K562 (cell line): ENCODE results near the gene KLHDC7B. TPM values are rescaled to one million over a fixed set of nuclear protein-coding genes. Genes with fewer than 3 reads are reported as not detected.
A peak's percentile ranks its signal among the peaks of the same experiment; 100 is the strongest.
"Not testable (repeated sequence)": the region's sequence is repeated elsewhere in the genome, so short reads cannot be mapped to it uniquely, and the experiment has no call there.

ENCODE experiments used
- ATAC-seq: fragments of 200-7000 bp; cut with Tn5 transposase; 3 replicates; pipeline ENCODE4 v1.9.1; 2020; ENCODE audit warnings: moderate library complexity
- BruUV-seq: library from RNA; stranded (reverse); fragments of 400-500 nt; replicated peaks from 2 replicates; lab custom pipeline; 2021; lab: Mats Ljungman, UMichigan
- CTCF ChIA-PET: fragments of 300-600 bp; formaldehyde crosslinking; extraction: SDS; loops from one replicate; lab custom pipeline; 2021; ENCODE audit warnings: low intra/inter-chr PET ratio; lab: Yijun Ruan, JAX
- POLR2A ChIA-PET: fragments of 300-600, 350-650 bp; sonication (Branson Sonifier 250); formaldehyde crosslinking; extraction: SDS; loops from one replicate; lab custom pipeline; 2021; ENCODE audit warnings: antibody characterized with exemption, inconsistent platforms; lab: Yijun Ruan, JAX
- DNase-seq, 4 experiments: peaks; one replicate each; pipeline versions ENCODE4 v3.0.0 to v3.0.0-alpha.2; 2011 to 2018; ENCODE audit warnings: low spot score in 3 of 4, mixed read lengths in 3 of 4; ENCODE audit errors: extremely low read depth in 1 of 4
- FAIRE-seq: peaks from 2 replicates; lab custom pipeline; 2011; peaks lifted over from hg19 to GRCh38; lab: Jason Lieb, UNC
- H2AFZ ChIP-seq: 2 replicates; pipeline ENCODE4 v1.6.0; 2011; ENCODE audit warnings: low read depth, low read length, control low read depth, inconsistent platforms
- H3K27ac ChIP-seq: fragments of 200-600 bp; 3 replicates; pipeline ENCODE4 v1.8.0; 2011; ENCODE audit warnings: low read depth, mild to moderate bottlenecking, control low read depth, inconsistent platforms, low read length, moderate library complexity, mixed read lengths; ENCODE audit errors: extremely low read depth
- H3K27me3 ChIP-seq, 2 experiments: fragments of 300-600 bp in 1 of 2; 2 replicates in 1 of 2; 3 replicates in 1 of 2; pipeline versions ENCODE4 v1.6.0 to v1.8.0; 2011; ENCODE audit warnings: inconsistent platforms in 2 of 2, low read length in 2 of 2, mild to moderate bottlenecking in 1 of 2, mixed read lengths in 1 of 2, moderate library complexity in 1 of 2; ENCODE audit not compliant: control insufficient read depth in 2 of 2, insufficient read depth in 2 of 2
- H3K36me3 ChIP-seq: fragments of 300-600 bp; 3 replicates; pipeline ENCODE4 v1.8.0; 2011; ENCODE audit warnings: mild to moderate bottlenecking, low read length, inconsistent platforms; ENCODE audit not compliant: control insufficient read depth, insufficient read depth
- H3K4me1 ChIP-seq, 2 experiments: fragments of 200-600 bp in 1 of 2; replicated peaks in 1 of 2; 2 replicates in 1 of 2; 3 replicates in 1 of 2; pipeline versions ENCODE4 v1.5.1 to v1.8.0; 2011; ENCODE audit warnings: inconsistent platforms in 2 of 2, low read length in 2 of 2, mild to moderate bottlenecking in 1 of 2, mixed read lengths in 1 of 2, moderate library complexity in 1 of 2; ENCODE audit not compliant: control insufficient read depth in 2 of 2, insufficient read depth in 2 of 2
- H3K4me2 ChIP-seq: 2 replicates; pipeline ENCODE4 v1.6.1; 2011; ENCODE audit warnings: low read length, control low read depth, inconsistent platforms, mixed read lengths; ENCODE audit not compliant: insufficient read depth
- H3K4me3 ChIP-seq: fragments of 200-600 bp; sonication (generic), shearing (Covaris generic); 2 replicates; pipeline ENCODE4 v1.5.1; 2016; ENCODE audit warnings: control low read depth, inconsistent platforms
- H3K79me2 ChIP-seq: fragments of 200-600 bp; 3 replicates; pipeline ENCODE4 v1.8.0; 2011; ENCODE audit warnings: low read length, inconsistent platforms; ENCODE audit not compliant: control insufficient read depth, insufficient read depth
- H3K9ac ChIP-seq, 2 experiments: 2 replicates each; pipeline versions ENCODE4 v1.6.0 to v1.6.1; 2011; ENCODE audit warnings: low read depth in 2 of 2, low read length in 2 of 2, control low read depth in 1 of 2, inconsistent platforms in 1 of 2, mild to moderate bottlenecking in 1 of 2, mixed read lengths in 1 of 2; ENCODE audit not compliant: insufficient read depth in 1 of 2
- H3K9me1 ChIP-seq: one replicate; pipeline ENCODE4 v1.6.0; 2011; ENCODE audit warnings: inconsistent platforms, mild to moderate bottlenecking, low read length, moderate library complexity; ENCODE audit not compliant: control insufficient read depth, insufficient read depth
- H3K9me3 ChIP-seq: replicated peaks from 2 replicates; pipeline ENCODE4 v1.5.1; 2011; ENCODE audit warnings: low read depth, low read length, inconsistent platforms; ENCODE audit not compliant: control insufficient read depth, insufficient read depth
- H4K20me1 ChIP-seq: replicated peaks from 2 replicates; pipeline ENCODE4 v1.6.1; 2011; ENCODE audit warnings: low read length, inconsistent platforms, mixed read lengths; ENCODE audit not compliant: control insufficient read depth, insufficient read depth
- RBFOX2 ChIP-seq: fragments of 200-400 bp; formaldehyde crosslinking; IDR thresholded peaks from 2 replicates; pipeline ENCODE4 v1.6.1; 2017; ENCODE audit warnings: low read depth, mild to moderate bottlenecking, low read length, moderate library complexity
- ZBTB33 ChIP-seq: sonication (generic); formaldehyde crosslinking; IDR thresholded peaks from 2 replicates; pipeline ENCODE4 v1.8.1; 2023; ENCODE audit warnings: mild to moderate bottlenecking, missing genetic modification reagents
- ZNF121 ChIP-seq: sonication (generic); formaldehyde crosslinking; conservative IDR thresholded peaks from 2 replicates; pipeline ENCODE4 v1.8.0; 2022; ENCODE audit warnings: missing genetic modification reagents
- WGBS: fragments of 100-300 bp; shearing (Covaris generic); methylation state at CpG from one replicate; pipeline ENCODE4 v1.1.6; 2016; ENCODE audit warnings: low coverage, mixed read lengths; ENCODE audit not compliant: insufficient coverage; ENCODE audit errors: missing lambda C conversion rate; 5-methylcytosine and 5-hydroxymethylcytosine counted together
- in situ Hi-C: fragments of 300-500 bp; cut with MboI; formaldehyde crosslinking; loops from 4 replicates; pipeline ENCODE4 v1.15.0; 2018; ENCODE audit warnings: inconsistent platforms, mixed read lengths
- intact Hi-C: fragments of 100-400 bp; cut with micrococcal nuclease; formaldehyde crosslinking; loops from 2 replicates; pipeline ENCODE4 v1.14.2; 2022
- polyA plus RNA-seq, 8 experiments: library from polyadenylated mRNA; depleted of rRNA in 4 of 8; stranded (reverse) in 5 of 8; unstranded in 3 of 8; fragments of >200 nt; fragmentation: Nextera tagmentation in 2 of 8; fragmentation: Illumina TruSeq in 1 of 8; extraction: Ambion mirVana in 2 of 8; extraction: Trizol in 1 of 8; gene quantifications; 2 replicates each; pipeline versions ENCODE4 v1.2.1 to v1.2.3, GENCODE V29; 2011 to 2014; ENCODE audit warnings: inconsistent platforms in 1 of 8, missing spikeins in 1 of 8
- total RNA-seq, 7 experiments: library from RNA; depleted of rRNA in 6 of 7; stranded (reverse); fragments of >200 nt in 6 of 7; fragmentation: Illumina TruSeq in 2 of 7; extraction: Trizol in 2 of 7; gene quantifications; 2 replicates each; pipeline versions ENCODE4 v1.2.1 to v1.2.3, GENCODE V29; 2011 to 2021; ENCODE audit warnings: low replicate concordance in 1 of 7

KLHDC7B gene
- total and polyA plus RNA-seq, 9 of the 15 experiments (the other 6 are each of a cell fraction or from before 2014, with no cell fraction given): 0.04 to 0.22 (median 0.05) TPM; not detected in 4

GRCh38 chr22:50520184-50520583 lies 25.5 kb upstream of the KLHDC7B start:
- H3K27ac ChIP-seq, ATAC-seq, H3K4me2 ChIP-seq, FAIRE-seq, CTCF ChIA-PET, H3K9me1 ChIP-seq, BruUV-seq, H3K4me3 ChIP-seq, H3K9ac ChIP-seq, DNase-seq, H3K9me3 ChIP-seq: not testable (repeated sequence)
- Histone ChIP-seq H3K4me1 (peaks cover 0 to 25% of the 10 kb centered on the region in 2 experiments; a peak in 3 of 5 replicates), H3K36me3 (peaks cover 80% of the 10 kb centered on the region; the same call in 1 of the 3 replicates), H4K20me1 (peaks cover 12% of the 10 kb centered on the region; the same call in 1 of the 2 replicates)
- in situ Hi-C loops: loop anchor here (5.0 kb wide), 1 partner anchor 47 kb away; no protein-coding TSS in a partner anchor
- TF ChIP-seq ZNF121: peak; percentile 77
- TF ChIP-seq, all 486 proteins: peak for 1; not testable (repeated sequence) for 485
- intact Hi-C loops, POLR2A ChIA-PET, H3K27me3 ChIP-seq, H2AFZ ChIP-seq: not testable (repeated sequence)
- WGBS: 97% methylated on average over 6 of the region's 8 CpGs
- H3K79me2 ChIP-seq: peaks cover 26% of the 10 kb centered on the region

- no peak for FAIRE-seq
- ChIA-PET POLR2A (interaction anchor here (0.8 to 5.3 kb wide), 2 partner anchors 11 to 49 kb away, joined by 3 to 65 read pairs; partner anchors contain the start of genes LMF2 and NCAPH2), CTCF (no interaction called here)
- no TSS peak for BruUV-seq
- in situ Hi-C loops: loop anchor here (5.0 kb wide), 1 partner anchor 46 kb away; no protein-coding TSS in a partner anchor
- no peak overlapping the region for H3K27ac ChIP-seq
- H4K20me1 ChIP-seq: peaks cover 12% of the 10 kb centered on the region; the same call in 1 of the 2 replicates
- no peak overlapping the region for H2AFZ ChIP-seq
- no peaks in the 10 kb centered on the region for H3K27me3 ChIP-seq
- H3K36me3 ChIP-seq: peaks cover 77% of the 10 kb centered on the region; the same call in 1 of the 3 replicates
- no peaks in the 10 kb centered on the region for H3K9me3 ChIP-seq
- 93% methylated on average over 3 of the region's 13 CpGs for WGBS
- H3K9ac ChIP-seq: no peak overlapping the region
- peaks cover 0 to 33% of the 10 kb centered on the region in 2 experiments; a peak in 3 of 5 replicates for H3K4me1 ChIP-seq
- no peaks in the 10 kb centered on the region for H3K9me1 ChIP-seq
- H3K79me2 ChIP-seq: peaks cover 25% of the 10 kb centered on the region
- no peak overlapping the region for H3K4me2 ChIP-seq
- intact Hi-C loops: no loop called here
- peak; percentile 8; the same call in 1 of the 2 replicates for TF ChIP-seq RBFOX2
- TF ChIP-seq ZBTB33 (CRISPR knock-in tag): no peak
- H3K4me3 ChIP-seq: no peak overlapping the region
- DNase-seq: no peak
- no peak for ATAC-seq
Observed at GRCh38 chr22:50520826-50521453, 24.8 kb upstream of the KLHDC7B start.
